ENCODE results near the gene FOSB. TPM values are rescaled to one million over a fixed set of nuclear protein-coding genes. Genes with fewer than 3 reads are reported as not detected.
A peak's percentile ranks its signal among the peaks of the same experiment; 100 is the strongest.

Gene FOSB
- total RNA-seq, 2 donors from 2014 or later: 2.5 to 6.4 TPM

- no peak for TF ChIP-seq CTCF (IDR thresholded peaks at IDR 0.05)
- no peak for TF ChIP-seq POLR2A (IDR thresholded peaks at IDR 0.05)
- no peak for TF ChIP-seq POLR2AphosphoS5 (IDR thresholded peaks at IDR 0.05)
- no peak overlapping the region for H3K27ac ChIP-seq
- WGBS: 71% methylated on average over 2 of the region's 2 CpGs
- no peaks in the 10 kb centered on the region for H3K36me3 ChIP-seq
- no peak overlapping the region for H3K4me3 ChIP-seq
- no peaks in the 10 kb centered on the region for H3K4me1 ChIP-seq (replicated peaks)
- intact Hi-C loops (cut with DNase I): no loop called here
- DNase-seq (ENCODE audit: low spot score): no peak
- no peaks in the 10 kb centered on the region for H3K27me3 ChIP-seq (replicated peaks; ENCODE audit: insufficient read depth)
- H3K9me3 ChIP-seq: no peaks in the 10 kb centered on the region
Measured at GRCh38 chr19:45501730-45502014, 33.9 kb downstream of the FOSB start.

- Histone ChIP-seq H3K9me3 (no peaks in the 10 kb centered on the region), H3K27ac (no peak overlapping the region), H3K4me3 (no peak overlapping the region), H3K4me1 (replicated peaks) (no peaks in the 10 kb centered on the region), H3K27me3 (replicated peaks; ENCODE audit: insufficient read depth) (no peaks in the 10 kb centered on the region), H3K36me3 (no peaks in the 10 kb centered on the region)
- intact Hi-C loops (cut with DNase I): no loop called here
- WGBS: 76% methylated on average over 5 of the region's 5 CpGs
- TF ChIP-seq POLR2A (IDR thresholded peaks at IDR 0.05): no peak
- no peak for TF ChIP-seq CTCF (IDR thresholded peaks at IDR 0.05)
- no peak for TF ChIP-seq POLR2AphosphoS5 (IDR thresholded peaks at IDR 0.05)
- DNase-seq (ENCODE audit: low spot score): no peak
Measured at GRCh38 chr19:45502111-45502510, 34.3 kb downstream of the FOSB start.

GRCh38 chr19:45503909-45504308, 36.1 kb downstream of the FOSB start:
- DNase-seq (ENCODE audit: low spot score): no peak
- TF ChIP-seq POLR2A (IDR thresholded peaks at IDR 0.05) (no peak), POLR2AphosphoS5 (IDR thresholded peaks at IDR 0.05) (no peak), CTCF (IDR thresholded peaks at IDR 0.05) (no peak)
- Histone ChIP-seq H3K4me3 (no peak overlapping the region), H3K27ac (no peak overlapping the region), H3K4me1 (replicated peaks) (no peaks in the 10 kb centered on the region), H3K27me3 (replicated peaks; ENCODE audit: insufficient read depth) (no peaks in the 10 kb centered on the region), H3K9me3 (no peaks in the 10 kb centered on the region), H3K36me3 (no peaks in the 10 kb centered on the region)
- WGBS: 88% methylated on average over 9 of the region's 9 CpGs
- intact Hi-C loops (cut with DNase I): no loop called here

GRCh38 chr19:45505151-45505995, 37.6 kb downstream of the FOSB start:
- Histone ChIP-seq H3K9me3 (no peaks in the 10 kb centered on the region), H3K36me3 (no peaks in the 10 kb centered on the region), H3K27me3 (replicated peaks; ENCODE audit: insufficient read depth) (no peaks in the 10 kb centered on the region), H3K4me3 (no peak overlapping the region), H3K27ac (peak overlapping the region in 1 of 2 donors; percentile 95), H3K4me1 (replicated peaks) (peaks cover 5% of the 10 kb centered on the region)
- 86% methylated on average over 8 of the region's 8 CpGs for WGBS
- intact Hi-C loops (cut with DNase I): no loop called here
- DNase-seq (ENCODE audit: low spot score): no peak
- TF ChIP-seq CTCF (IDR thresholded peaks at IDR 0.05) (no peak), POLR2AphosphoS5 (IDR thresholded peaks at IDR 0.05) (no peak), POLR2A (IDR thresholded peaks at IDR 0.05) (no peak)

- Histone ChIP-seq H3K27ac (peak overlapping the region; percentile 93 to 95), H3K27me3 (replicated peaks; ENCODE audit: insufficient read depth) (no peaks in the 10 kb centered on the region), H3K4me3 (peak overlapping the region in 1 of 2 donors; percentile 100), H3K4me1 (replicated peaks) (peaks cover 5% of the 10 kb centered on the region), H3K9me3 (no peaks in the 10 kb centered on the region), H3K36me3 (no peaks in the 10 kb centered on the region)
- no peak for DNase-seq (ENCODE audit: low spot score)
- TF ChIP-seq CTCF (IDR thresholded peaks at IDR 0.05) (no peak), POLR2A (IDR thresholded peaks at IDR 0.05) (no peak), POLR2AphosphoS5 (IDR thresholded peaks at IDR 0.05) (no peak)
- intact Hi-C loops (cut with DNase I): no loop called here
- WGBS: 66% methylated on average over 5 of the region's 5 CpGs
Measured at GRCh38 chr19:45505996-45506245, 38.1 kb downstream of the FOSB start.

All from prostate gland (tissue), 2 donors.